Effector memory CD4-positive, alpha-beta T cell (primary cell): ENCODE results near the gene MYOM3.

Source experiments
- DNase-seq, 3 donors: peaks; one replicate each; pipeline ENCODE4 v3.0.0-alpha.2; 2020
- H3K27ac ChIP-seq: 2 replicates; pipeline ENCODE4 v1.7.0; 2013; ENCODE audit warnings: mild to moderate bottlenecking, low read length, moderate library complexity; ENCODE audit not compliant: insufficient read depth, poor library complexity, severe bottlenecking
- H3K27me3 ChIP-seq: replicated peaks from 2 replicates; pipeline ENCODE4 v1.7.0; 2013; ENCODE audit warnings: mild to moderate bottlenecking, low read length; ENCODE audit not compliant: insufficient read depth, control insufficient read depth, poor library complexity, severe bottlenecking
- H3K36me3 ChIP-seq: 2 replicates; pipeline ENCODE4 v1.7.0; 2013; ENCODE audit warnings: mild to moderate bottlenecking, low read length, moderate library complexity; ENCODE audit not compliant: control insufficient read depth, insufficient read depth
- H3K4me1 ChIP-seq: 2 replicates; pipeline ENCODE4 v1.7.0; 2013; ENCODE audit warnings: low read length, mild to moderate bottlenecking; ENCODE audit not compliant: control insufficient read depth, insufficient read depth, poor library complexity, severe bottlenecking
- H3K4me3 ChIP-seq: 2 replicates; pipeline ENCODE4 v1.7.0; 2013; ENCODE audit warnings: low read length, low read depth, mild to moderate bottlenecking; ENCODE audit not compliant: insufficient read depth, poor library complexity, severe bottlenecking
- H3K9me3 ChIP-seq: 2 replicates; pipeline ENCODE4 v1.7.0; 2013; ENCODE audit warnings: mild to moderate bottlenecking, low read length, moderate library complexity; ENCODE audit not compliant: control insufficient read depth

The MYOM3 gene

DNA sequence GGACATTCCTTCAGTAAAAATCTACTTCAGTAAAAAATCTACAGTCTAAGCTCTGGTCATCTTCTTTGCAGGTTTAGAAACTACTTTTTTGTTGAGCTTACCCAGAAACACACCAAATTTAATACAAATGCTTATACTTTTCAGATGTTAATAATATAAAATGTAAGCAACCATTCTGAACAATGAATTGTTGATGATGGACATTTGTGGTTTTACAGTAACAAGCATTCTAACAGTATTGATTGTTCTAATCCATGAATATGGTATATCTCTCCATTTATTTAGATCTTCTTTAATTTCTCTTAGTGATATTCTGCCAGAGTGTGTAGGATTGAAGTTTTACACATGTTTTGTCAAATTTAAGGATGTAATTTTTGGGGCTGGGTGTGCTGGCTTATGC is 104.9 kb downstream of the MYOM3 start:
- no peak for DNase-seq
- Histone ChIP-seq H3K36me3 (no peaks in the 10 kb centered on the region), H3K4me1 (no peaks in the 10 kb centered on the region), H3K27me3 (no peaks in the 10 kb centered on the region), H3K9me3 (no peaks in the 10 kb centered on the region), H3K4me3 (no peak overlapping the region), H3K27ac (no peak overlapping the region)
